HepG2 (cell line): ENCODE results near the gene CYBC1. TPM values are rescaled to one million over a fixed set of nuclear protein-coding genes. Genes with fewer than 3 reads are reported as not detected.

Experiments
- ATAC-seq: fragments of 200-7000 bp; cut with Tn5 transposase; 3 replicates; pipeline ENCODE4 v1.9.1; 2020; ENCODE audit warnings: mild to moderate bottlenecking, moderate library complexity
- Bru-seq: library from RNA; stranded (reverse); fragments of 400-500 nt; gene quantifications from one replicate; lab custom pipeline; 2021; lab: Mats Ljungman, UMichigan
- BruChase-seq, 2 experiments: library from RNA; stranded (reverse); fragments of 400-500 nt; gene quantifications; one replicate each; lab custom pipeline; 2021; lab: Mats Ljungman, UMichigan
- BruUV-seq: library from RNA; stranded (reverse); fragments of 400-500 nt; replicated peaks from 2 replicates; lab custom pipeline; 2021; lab: Mats Ljungman, UMichigan
- CTCF ChIA-PET: fragments of 300-600 bp; formaldehyde crosslinking; extraction: SDS; loops from one replicate; lab custom pipeline; 2021; ENCODE audit warnings: low total read pairs, inconsistent platforms, low intra/inter-chr PET ratio; lab: Yijun Ruan, JAX
- POLR2A ChIA-PET: fragments of 350-600 bp; sonication (Branson Sonifier 250); formaldehyde crosslinking; loops from one replicate; lab custom pipeline; 2020; ENCODE audit warnings: antibody characterized with exemption, inconsistent platforms; lab: Yijun Ruan, JAX
- DNase-seq: peaks from one replicate; pipeline ENCODE4 v3.0.0-alpha.2; 2015; ENCODE audit warnings: low spot score
- FAIRE-seq: peaks from 3 replicates; lab custom pipeline; 2011; peaks lifted over from hg19 to GRCh38; lab: Jason Lieb, UNC
- H2AFZ ChIP-seq: one replicate; pipeline ENCODE4 v1.6.1; 2011; ENCODE audit warnings: low read length, inconsistent platforms
- H3K27ac ChIP-seq: fragments of 300-600 bp; 3 replicates; pipeline ENCODE4 v1.8.0; 2011; ENCODE audit warnings: mixed run types, mild to moderate bottlenecking, mixed read lengths, low read length, inconsistent platforms; ENCODE audit not compliant: insufficient read depth; ENCODE audit errors: extremely low read length
- H3K27me3 ChIP-seq, 2 experiments: fragments of 200-600 bp in 1 of 2; 2 replicates in 1 of 2; 3 replicates in 1 of 2; pipeline versions ENCODE4 v1.6.0 to v1.8.0; 2011; ENCODE audit warnings: low read length in 2 of 2, mild to moderate bottlenecking in 2 of 2, moderate library complexity in 2 of 2, inconsistent platforms in 1 of 2; ENCODE audit not compliant: insufficient read depth in 2 of 2, control insufficient read depth in 1 of 2
- H3K36me3 ChIP-seq, 2 experiments: fragments of 200-600 bp in 1 of 2; replicated peaks in 1 of 2; 2 replicates in 1 of 2; 3 replicates in 1 of 2; pipeline versions ENCODE4 v1.5.1 to v1.8.0; 2011; ENCODE audit warnings: low read length in 2 of 2, inconsistent platforms in 1 of 2; ENCODE audit not compliant: insufficient read depth in 2 of 2, control insufficient read depth in 1 of 2
- H3K4me1 ChIP-seq: 2 replicates; pipeline ENCODE4 v1.5.1; 2012; ENCODE audit warnings: low read length, inconsistent platforms; ENCODE audit not compliant: insufficient read depth
- H3K4me2 ChIP-seq: 2 replicates; pipeline ENCODE4 v1.6.0; 2011; ENCODE audit warnings: low read depth, low read length, inconsistent platforms
- H3K4me3 ChIP-seq, 3 experiments: fragments of 200-600 bp in 1 of 3; sonication (generic), shearing (Covaris generic) in 1 of 3; replicated peaks in 1 of 3; 2 replicates each; pipeline ENCODE4 v1.5.1; 2011 to 2016; ENCODE audit warnings: low read length in 3 of 3, inconsistent platforms in 2 of 3, low read depth in 2 of 3, mild to moderate bottlenecking in 2 of 3, control low read depth in 1 of 3, mixed read lengths in 1 of 3; ENCODE audit not compliant: insufficient read depth in 1 of 3
- H3K79me2 ChIP-seq: one replicate; pipeline ENCODE4 v1.6.1; 2011; ENCODE audit warnings: low read length, inconsistent platforms; ENCODE audit not compliant: insufficient read depth
- H3K9ac ChIP-seq: 2 replicates; pipeline ENCODE4 v1.6.0; 2011; ENCODE audit warnings: mild to moderate bottlenecking, low read depth, low read length, inconsistent platforms; ENCODE audit not compliant: insufficient read depth
- H3K9me3 ChIP-seq: 2 replicates; pipeline ENCODE4 v1.5.1; 2012; ENCODE audit warnings: mild to moderate bottlenecking, low read length
- H4K20me1 ChIP-seq: 2 replicates; pipeline ENCODE4 v1.6.0; 2011; ENCODE audit warnings: inconsistent platforms, mild to moderate bottlenecking, low read length, moderate library complexity; ENCODE audit not compliant: insufficient read depth
- AKAP8 ChIP-seq: sonication (generic); formaldehyde crosslinking; IDR thresholded peaks from 2 replicates; pipeline ENCODE4 v1.5.1; 2020; ENCODE audit warnings: mild to moderate bottlenecking, missing genetic modification reagents
- FOXP1 ChIP-seq, 2 experiments: fragments of 450-650 bp in 1 of 2; IDR thresholded peaks; 2 replicates each; pipeline ENCODE4 v1.6.1; 2017 to 2018; ENCODE audit warnings: antibody characterized with exemption in 1 of 2
- HNF4A ChIP-seq: sonication (generic); formaldehyde crosslinking; IDR thresholded peaks from 2 replicates; pipeline ENCODE4 v1.4.0; 2020; ENCODE audit warnings: missing genetic modification reagents
- PCBP1 ChIP-seq: fragments of 200-400 bp; formaldehyde crosslinking; IDR thresholded peaks from 2 replicates; pipeline ENCODE4 v1.6.1; 2017; ENCODE audit warnings: mild to moderate bottlenecking, low read depth, low read length, borderline replicate concordance
- SAFB2 ChIP-seq: sonication (generic); formaldehyde crosslinking; IDR thresholded peaks from 2 replicates; pipeline ENCODE4 v1.5.1; 2020; ENCODE audit warnings: missing genetic modification reagents, low read depth, mild to moderate bottlenecking, borderline replicate concordance
- SOX13 ChIP-seq, 3 experiments: fragments of 450-650 bp in 1 of 3; sonication (generic) in 1 of 3; formaldehyde crosslinking in 1 of 3; IDR thresholded peaks in 2 of 3; conservative IDR thresholded peaks in 1 of 3; 2 replicates each; pipeline versions ENCODE4 v1.5.0 to v1.6.1; 2016 to 2020; ENCODE audit warnings: antibody characterized with exemption in 1 of 3, mild to moderate bottlenecking in 1 of 3, missing compliant biosample characterization in 1 of 3, missing genetic modification reagents in 1 of 3, moderate library complexity in 1 of 3
- ZBTB42 ChIP-seq: sonication (generic); formaldehyde crosslinking; IDR thresholded peaks from 2 replicates; pipeline ENCODE4 v1.5.0; 2020; ENCODE audit warnings: mild to moderate bottlenecking, missing genetic modification reagents
- ZEB1 ChIP-seq: IDR thresholded peaks from 2 replicates; pipeline ENCODE4 v1.6.1; 2012; ENCODE audit warnings: mild to moderate bottlenecking, low read depth, inconsistent platforms; ENCODE audit not compliant: insufficient replicate concordance
- ZNF329 ChIP-seq: sonication (generic); formaldehyde crosslinking; IDR thresholded peaks from 2 replicates; pipeline ENCODE4 v1.9.0; 2021; ENCODE audit warnings: low read depth, mild to moderate bottlenecking, missing genetic modification reagents
- ZNF543 ChIP-seq: sonication (generic); formaldehyde crosslinking; IDR thresholded peaks from 2 replicates; pipeline ENCODE4 v1.4.0; 2020; ENCODE audit warnings: mild to moderate bottlenecking, missing genetic modification reagents
- WGBS: methylation state at CpG from one replicate; pipeline ENCODE4 v1.1.6; 2017; ENCODE audit warnings: low lambda C conversion rate; 5-methylcytosine and 5-hydroxymethylcytosine counted together
- in situ Hi-C: cut with HindIII; loops from 2 replicates; pipeline ENCODE4 v1.10.0; 2017; ENCODE audit warnings: low pct_unique_long_range_greater_than_20kb; ENCODE audit not compliant: extremely low pct_ligation_motif_present
- intact Hi-C: fragments of 100-400 bp; cut with micrococcal nuclease; formaldehyde crosslinking; loops from one replicate; pipeline ENCODE4 v1.10.0; 2022; ENCODE audit not compliant: unreplicated experiment
- long read RNA-seq, 2 experiments: library from RNA in 1 of 2; library from polyadenylated mRNA in 1 of 2; stranded (forward) in 1 of 2; unstranded in 1 of 2; transcript quantifications; one replicate each; pipeline ENCODE4 v2.0.0, GENCODE V29; 2019 to 2022
- polyA minus RNA-seq, 3 experiments: library from RNA; depleted of rRNA, polyadenylated mRNA; stranded (reverse); fragments of >200 nt; gene quantifications; 2 replicates each; pipeline ENCODE4 v1.2.3, GENCODE V29; 2011; ENCODE audit warnings: low replicate concordance in 1 of 3
- polyA plus RNA-seq, 8 experiments: library from polyadenylated mRNA; depleted of rRNA in 3 of 8; stranded (reverse) in 7 of 8; unstranded in 1 of 8; fragments of >200 nt; fragmentation: Illumina TruSeq in 4 of 8; extraction: Trizol in 4 of 8; gene quantifications; 2 replicates each; pipeline versions ENCODE4 v1.2.1 to v1.2.3, GENCODE V29; 2011 to 2016; ENCODE audit warnings: low read depth in 4 of 8, missing spikeins in 1 of 8, mixed read lengths in 1 of 8; ENCODE audit not compliant: insufficient read depth in 1 of 8
- total RNA-seq, 5 experiments: library from RNA; depleted of rRNA; stranded (reverse); fragments of >200 nt; fragmentation: Illumina TruSeq; extraction: Trizol; gene quantifications; 2 replicates each; pipeline ENCODE4 v1.2.3, GENCODE V29; 2016; ENCODE audit warnings: low read depth in 1 of 5
- TF ChIP-seq, protein P1 (sequence below): sonication (generic); formaldehyde crosslinking; IDR thresholded peaks from 2 replicates; pipeline ENCODE4 v1.9.0; 2021; ENCODE audit warnings: missing genetic modification reagents, borderline replicate concordance
- TF ChIP-seq, protein P2 (sequence below): IDR thresholded peaks from 2 replicates; pipeline ENCODE4 v1.6.1; 2016; ENCODE audit warnings: mild to moderate bottlenecking

Gene CYBC1
- total RNA-seq (2016; rRNA removed; fragmentation: Illumina TruSeq; extraction: Trizol) = 27.1 and 43.4 TPM in 2 replicates
- total RNA-seq (2016; cell fraction: cytosol; rRNA removed; fragmentation: Illumina TruSeq; extraction: Trizol; ENCODE audit: low read depth) = 72.9 and 78.4 TPM in 2 replicates
- total RNA-seq (2016; cell fraction: insoluble cytoplasmic fraction; rRNA removed; fragmentation: Illumina TruSeq; extraction: Trizol) = 23.7 and 43.2 TPM in 2 replicates
- total RNA-seq (2016; cell fraction: membrane; rRNA removed; fragmentation: Illumina TruSeq; extraction: Trizol) = 74.7 and 83.2 TPM in 2 replicates
- 38.5 and 40.4 TPM in 2 replicates for total RNA-seq (2016; cell fraction: nucleus; rRNA removed; fragmentation: Illumina TruSeq; extraction: Trizol)
- polyA plus RNA-seq (2011; rRNA removed) = 44.1 and 56.8 TPM in 2 replicates
- 43.1 and 61.0 TPM in 2 replicates for polyA plus RNA-seq (2011; cell fraction: cytosol; rRNA removed)
- polyA plus RNA-seq (2011; cell fraction: nucleus; rRNA removed) = 170 and 187 TPM in 2 replicates
- polyA plus RNA-seq (2012) = 22.9 and 33.5 TPM in 2 replicates
- polyA plus RNA-seq (2016; cell fraction: cytosol; fragmentation: Illumina TruSeq; extraction: Trizol; ENCODE audit: low read depth) = 7.9 and 8.6 TPM in 2 replicates
- polyA plus RNA-seq (2016; cell fraction: insoluble cytoplasmic fraction; fragmentation: Illumina TruSeq; extraction: Trizol; ENCODE audit: low read depth) = 17.6 and 23.7 TPM in 2 replicates
- 13.1 and 13.7 TPM in 2 replicates for polyA plus RNA-seq (2016; cell fraction: membrane; fragmentation: Illumina TruSeq; extraction: Trizol; ENCODE audit: low read depth)
- polyA plus RNA-seq (2016; cell fraction: nucleus; fragmentation: Illumina TruSeq; extraction: Trizol; ENCODE audit: insufficient read depth, low read depth) = 99.7 and 100 TPM in 2 replicates
- polyA minus RNA-seq (2011; rRNA and poly(A)+ RNA removed; ENCODE audit: low replicate concordance) = 44.8 and 70.0 TPM in 2 replicates
- 34.6 and 36.4 TPM in 2 replicates for polyA minus RNA-seq (2011; cell fraction: cytosol; rRNA and poly(A)+ RNA removed)
- polyA minus RNA-seq (2011; cell fraction: nucleus; rRNA and poly(A)+ RNA removed) = 46.0 and 49.1 TPM in 2 replicates
- Bru-seq, nascent RNA = percentile 71 among the genes with signal in this experiment
- BruChase-seq, experiment 1, labeled RNA remaining after a 6-hour chase = percentile 75 among the genes with signal in this experiment
- BruChase-seq, experiment 2, labeled RNA remaining after a 2-hour chase = percentile 71 among the genes with signal in this experiment
- long read RNA-seq, experiment 1, transcript CYBC1-216 (8 exons, 841 nt) = minor isoform, 5 of 67 reads
- long read RNA-seq, experiment 1, transcript CYBC1-201 (7 exons, 2,093 nt) = major isoform, 38 of 67 reads
- long read RNA-seq, experiment 1, partial matches to known transcripts = 6 of 67 reads
- long read RNA-seq, experiment 1, other reads (novel, unspliced or antisense) = 11 of 67 reads
- long read RNA-seq, experiment 2, transcript CYBC1-201 (7 exons, 2,093 nt) = major isoform, 36 of 97 reads
- long read RNA-seq, experiment 2, partial matches to known transcripts = 26 of 97 reads
- long read RNA-seq, experiment 2, other reads (novel, unspliced or antisense) = 21 of 97 reads

DNA sequence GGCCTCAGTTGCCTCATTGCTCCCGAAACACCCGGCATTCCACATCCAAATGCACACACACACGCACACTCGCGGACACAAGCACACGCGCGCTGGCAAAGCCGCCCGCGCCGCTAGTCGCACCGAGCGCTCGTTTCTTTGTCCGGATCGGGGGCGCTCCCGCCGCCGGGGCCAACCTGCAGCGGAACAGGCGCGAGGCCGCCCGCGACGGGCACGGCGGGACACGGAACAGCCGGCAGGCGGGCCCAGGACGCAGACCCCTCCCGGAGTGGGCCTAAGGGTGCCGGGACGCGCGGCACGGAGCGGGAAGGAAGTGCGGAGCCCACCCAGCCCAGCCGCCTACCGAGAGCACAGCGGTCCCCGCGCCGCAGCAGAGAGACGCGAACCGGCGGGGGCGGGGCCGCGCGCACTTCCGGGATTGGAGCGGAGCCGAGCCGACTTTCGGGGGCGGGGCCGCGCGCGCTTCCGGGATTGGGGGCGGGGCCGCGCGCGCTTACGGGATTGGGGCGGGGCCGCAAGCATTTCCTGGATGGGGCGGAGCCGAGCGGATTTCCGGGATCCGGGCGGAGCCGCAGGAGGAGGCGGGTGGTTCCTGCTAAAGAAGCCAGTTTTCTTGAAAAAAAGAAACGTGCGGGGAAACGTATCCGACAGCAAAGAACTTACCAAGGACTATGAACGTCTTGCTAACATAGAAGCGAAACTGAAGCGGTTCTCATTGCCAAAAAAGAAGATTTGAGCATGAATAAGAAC, at the start of gene CYBC1:
TSS of gene CYBC1 (minus strand) at position 396 of the 750 bp plus-strand sequence. CDS start 1,498 bp downstream, outside the sequence.
- CTCF ChIA-PET = no interaction called here
- Histone ChIP-seq H3K27ac (peak within 1 kb of the TSS; percentile 66), H3K4me1 (peaks cover 33% of the 10 kb centered on the region), H2AFZ (peak within 1 kb of the TSS; percentile 89), H4K20me1 (no peaks in the 10 kb centered on the region), H3K9ac (peak within 1 kb of the TSS; percentile 91), H3K4me3 (peak within 1 kb of the TSS; percentile 73 to 98 (median 82)), H3K27me3 (no peaks in the 10 kb centered on the region), H3K36me3 (no peaks in the 10 kb centered on the region), H3K9me3 (no peaks in the 10 kb centered on the region), H3K4me2 (peak within 1 kb of the TSS; percentile 82), H3K79me2 (peaks cover 13% of the 10 kb centered on the region)
- ATAC-seq (peak; percentile 89), DNase-seq (peak; percentile 84), FAIRE-seq (peak; percentile 62)
- intact Hi-C loops = loop anchor here (1.0 kb wide), 1 partner anchor 8 kb away; the partner anchor contains the start of gene NARF
- in situ Hi-C loops = no loop called here
- WGBS = 1% methylated on average over 55 of the region's 91 CpGs
- BruUV-seq = no TSS peak
- POLR2A ChIA-PET = no interaction called here
- TF ChIP-seq ZNF543 (CRISPR knock-in tag) = no peak; the same call in none of the 2 replicates
- TF ChIP-seq PCBP1 = no peak
- TF ChIP-seq FOXP1 (IDR thresholded peaks at IDR 0.05) = no peak
- no peak for TF ChIP-seq FOXP1 (CRISPR knock-in tag; IDR thresholded peaks at IDR 0.05)
- TF ChIP-seq, protein P1, sequence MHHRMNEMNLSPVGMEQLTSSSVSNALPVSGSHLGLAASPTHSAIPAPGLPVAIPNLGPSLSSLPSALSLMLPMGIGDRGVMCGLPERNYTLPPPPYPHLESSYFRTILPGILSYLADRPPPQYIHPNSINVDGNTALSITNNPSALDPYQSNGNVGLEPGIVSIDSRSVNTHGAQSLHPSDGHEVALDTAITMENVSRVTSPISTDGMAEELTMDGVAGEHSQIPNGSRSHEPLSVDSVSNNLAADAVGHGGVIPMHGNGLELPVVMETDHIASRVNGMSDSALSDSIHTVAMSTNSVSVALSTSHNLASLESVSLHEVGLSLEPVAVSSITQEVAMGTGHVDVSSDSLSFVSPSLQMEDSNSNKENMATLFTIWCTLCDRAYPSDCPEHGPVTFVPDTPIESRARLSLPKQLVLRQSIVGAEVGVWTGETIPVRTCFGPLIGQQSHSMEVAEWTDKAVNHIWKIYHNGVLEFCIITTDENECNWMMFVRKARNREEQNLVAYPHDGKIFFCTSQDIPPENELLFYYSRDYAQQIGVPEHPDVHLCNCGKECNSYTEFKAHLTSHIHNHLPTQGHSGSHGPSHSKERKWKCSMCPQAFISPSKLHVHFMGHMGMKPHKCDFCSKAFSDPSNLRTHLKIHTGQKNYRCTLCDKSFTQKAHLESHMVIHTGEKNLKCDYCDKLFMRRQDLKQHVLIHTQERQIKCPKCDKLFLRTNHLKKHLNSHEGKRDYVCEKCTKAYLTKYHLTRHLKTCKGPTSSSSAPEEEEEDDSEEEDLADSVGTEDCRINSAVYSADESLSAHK = no peak
- TF ChIP-seq, protein P2, sequence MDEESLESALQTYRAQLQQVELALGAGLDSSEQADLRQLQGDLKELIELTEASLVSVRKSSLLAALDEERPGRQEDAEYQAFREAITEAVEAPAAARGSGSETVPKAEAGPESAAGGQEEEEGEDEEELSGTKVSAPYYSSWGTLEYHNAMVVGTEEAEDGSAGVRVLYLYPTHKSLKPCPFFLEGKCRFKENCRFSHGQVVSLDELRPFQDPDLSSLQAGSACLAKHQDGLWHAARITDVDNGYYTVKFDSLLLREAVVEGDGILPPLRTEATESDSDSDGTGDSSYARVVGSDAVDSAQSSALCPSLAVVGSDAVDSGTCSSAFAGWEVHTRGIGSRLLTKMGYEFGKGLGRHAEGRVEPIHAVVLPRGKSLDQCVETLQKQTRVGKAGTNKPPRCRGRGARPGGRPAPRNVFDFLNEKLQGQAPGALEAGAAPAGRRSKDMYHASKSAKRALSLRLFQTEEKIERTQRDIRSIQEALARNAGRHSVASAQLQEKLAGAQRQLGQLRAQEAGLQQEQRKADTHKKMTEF (CRISPR knock-in tag) = peak; percentile 84; the same call in 1 of the 2 replicates
- TF ChIP-seq AKAP8 (CRISPR knock-in tag) = peak; percentile 91
- TF ChIP-seq ZBTB42 (CRISPR knock-in tag) = no peak
- no peak; the same call in 1 of the 2 replicates for TF ChIP-seq SAFB2 (CRISPR knock-in tag)
- peak; percentile 92 for TF ChIP-seq ZNF329 (CRISPR knock-in tag)
- no peak for TF ChIP-seq HNF4A
- TF ChIP-seq ZEB1 = no peak
- no peak for TF ChIP-seq SOX13 (IDR thresholded peaks at IDR 0.05)
- TF ChIP-seq SOX13 (CRISPR knock-in tag; conservative IDR thresholded peaks at IDR 0.05 in 1 of 2, IDR thresholded peaks at IDR 0.05 in 1 of 2) = peak in 1 of 2 experiments; percentile 10; a peak in 1 of 4 replicates
